GM12878 (cell line): ENCODE measurements around the gene YPEL3. TPM values are rescaled to one million over a fixed set of nuclear protein-coding genes. Genes with fewer than 3 reads are reported as not detected.
A peak's percentile ranks its signal among the peaks of the same experiment; 100 is the strongest.

ENCODE experiments used
- ATAC-seq: fragments of 200-7000 bp; cut with Tn5 transposase; 3 replicates; pipeline ENCODE4 v1.9.1; 2020; ENCODE audit warnings: mild to moderate bottlenecking, moderate library complexity
- BruUV-seq: library from RNA; stranded (reverse); fragments of 400-500 nt; replicated peaks from 2 replicates; lab custom pipeline; 2021; lab: Mats Ljungman, UMichigan
- CTCF ChIA-PET: fragments of 300-600 bp; sonication (Branson Sonifier 250); formaldehyde crosslinking; extraction: SDS; loops from one replicate; lab custom pipeline; 2021; ENCODE audit warnings: inconsistent platforms; lab: Yijun Ruan, JAX
- POLR2A ChIA-PET: fragments of 350-600 bp; formaldehyde crosslinking; extraction: SDS; loops from one replicate; lab custom pipeline; 2021; ENCODE audit warnings: inconsistent platforms; lab: Charles Lee
- RAD21 ChIA-PET: fragments of 300-600 bp; sonication (Branson Sonifier 250); formaldehyde crosslinking; loops from one replicate; lab custom pipeline; 2023; ENCODE audit warnings: antibody characterized with exemption; ENCODE audit not compliant: unreplicated experiment; lab: Charles Lee
- SMC1A ChIA-PET: fragments of 300-600 bp; sonication (Branson Sonifier 250); formaldehyde crosslinking; loops from one replicate; lab custom pipeline; 2023; ENCODE audit not compliant: unreplicated experiment, uncharacterized antibody; lab: Charles Lee
- DNase-seq: peaks from one replicate; pipeline ENCODE4 v3.0.0-alpha.2; 2011; ENCODE audit warnings: low read depth, low spot score
- FAIRE-seq: peaks from 3 replicates; lab custom pipeline; 2011; peaks lifted over from hg19 to GRCh38; lab: Jason Lieb, UNC
- H2AFZ ChIP-seq: 2 replicates; pipeline ENCODE4 v1.6.0; 2011; ENCODE audit warnings: low read depth, low read length, control low read depth; ENCODE audit not compliant: control insufficient read depth
- H3K27ac ChIP-seq: 2 replicates; pipeline ENCODE4 v1.5.1; 2011; ENCODE audit warnings: control low read depth; ENCODE audit not compliant: control insufficient read depth, insufficient read depth
- H3K27me3 ChIP-seq, 2 experiments: replicated peaks in 1 of 2; 2 replicates each; pipeline versions ENCODE4 v1.6.0 to v1.6.1; 2011; ENCODE audit warnings: low read length in 1 of 2; ENCODE audit not compliant: control insufficient read depth in 2 of 2, insufficient read depth in 2 of 2
- H3K36me3 ChIP-seq, 2 experiments: 2 replicates each; pipeline ENCODE4 v1.5.1; 2011; ENCODE audit warnings: low read length in 1 of 2; ENCODE audit not compliant: control insufficient read depth in 2 of 2, insufficient read depth in 2 of 2
- H3K4me1 ChIP-seq: 2 replicates; pipeline ENCODE4 v1.6.1; 2011; ENCODE audit warnings: mild to moderate bottlenecking, low read length, moderate library complexity, mixed read lengths; ENCODE audit not compliant: control insufficient read depth, insufficient read depth
- H3K4me2 ChIP-seq: 2 replicates; pipeline ENCODE4 v1.6.0; 2011; ENCODE audit warnings: control low read depth; ENCODE audit not compliant: control insufficient read depth, insufficient read depth
- H3K4me3 ChIP-seq: fragments of 200-600 bp; sonication (generic); 2 replicates; pipeline ENCODE4 v1.5.1; 2016
- H3K79me2 ChIP-seq: 2 replicates; pipeline ENCODE4 v1.6.0; 2011; ENCODE audit warnings: low read length; ENCODE audit not compliant: control insufficient read depth, insufficient read depth
- H3K9ac ChIP-seq: 2 replicates; pipeline ENCODE4 v1.8.0; 2011; ENCODE audit warnings: low read length, control low read depth, mixed read lengths; ENCODE audit not compliant: control insufficient read depth, insufficient read depth
- H3K9me3 ChIP-seq: replicated peaks from 3 replicates; pipeline ENCODE4 v1.5.1; 2011; ENCODE audit warnings: mild to moderate bottlenecking, low read length; ENCODE audit not compliant: control insufficient read depth, insufficient read depth
- H4K20me1 ChIP-seq: 2 replicates; pipeline ENCODE4 v1.6.0; 2011; ENCODE audit not compliant: control insufficient read depth, insufficient read depth
- CBX5 ChIP-seq: sonication (generic); IDR thresholded peaks from 2 replicates; pipeline ENCODE4 v1.6.1; 2016; ENCODE audit warnings: low read depth, moderate library complexity, mild to moderate bottlenecking, inconsistent platforms
- CTCF ChIP-seq, 3 experiments: IDR thresholded peaks in 2 of 3; conservative IDR thresholded peaks in 1 of 3; 2 replicates each; pipeline ENCODE4 v1.5.1; 2011; ENCODE audit warnings: low read depth in 3 of 3, low read length in 3 of 3, mild to moderate bottlenecking in 3 of 3, control low read depth in 2 of 3, moderate library complexity in 2 of 3, inconsistent platforms in 1 of 3, mixed read lengths in 1 of 3; ENCODE audit not compliant: control insufficient read depth in 2 of 3, insufficient read depth in 1 of 3; ENCODE audit errors: extremely low read depth in 1 of 3
- EED ChIP-seq: sonication (generic); IDR thresholded peaks from 2 replicates; pipeline ENCODE4 v1.6.1; 2016; ENCODE audit warnings: antibody characterized with exemption, low read depth
- IRF4 ChIP-seq: IDR thresholded peaks from 2 replicates; pipeline ENCODE4 v1.6.1; 2011; ENCODE audit warnings: low read depth, low read length
- PKNOX1 ChIP-seq: fragments of 450-650 bp; IDR thresholded peaks from 2 replicates; pipeline ENCODE4 v1.6.1; 2016; ENCODE audit warnings: mild to moderate bottlenecking
- POLR2A ChIP-seq: IDR thresholded peaks from 2 replicates; pipeline ENCODE4 v1.6.1; 2011; ENCODE audit warnings: low read depth, mild to moderate bottlenecking, low read length
- POLR2AphosphoS2 ChIP-seq: IDR thresholded peaks from 2 replicates; pipeline ENCODE4 v1.6.1; 2011; ENCODE audit warnings: low read depth, mild to moderate bottlenecking, low read length, improper control_type of control experiment, moderate library complexity
- POLR2AphosphoS5 ChIP-seq: IDR thresholded peaks from 2 replicates; pipeline ENCODE4 v1.6.1; 2011; ENCODE audit warnings: mild to moderate bottlenecking, low read length, inconsistent platforms
- RAD21 ChIP-seq: IDR thresholded peaks from 2 replicates; pipeline ENCODE4 v1.6.1; 2011; ENCODE audit warnings: mild to moderate bottlenecking, low read depth, low read length, moderate library complexity; ENCODE audit not compliant: insufficient read depth
- SMC3 ChIP-seq: IDR thresholded peaks from 2 replicates; pipeline ENCODE4 v1.6.1; 2011; ENCODE audit warnings: low read length, improper control_type of control experiment, borderline replicate concordance
- ZBTB4 ChIP-seq: fragments of 450-650 bp; formaldehyde crosslinking; IDR thresholded peaks from 2 replicates; pipeline ENCODE4 v1.4.0; 2022; ENCODE audit warnings: mild to moderate bottlenecking, moderate library complexity
- ZBTB40 ChIP-seq: fragments of 450-650 bp; IDR thresholded peaks from 2 replicates; pipeline ENCODE4 v1.6.1; 2016; ENCODE audit warnings: mild to moderate bottlenecking, moderate library complexity, borderline replicate concordance
- WGBS: methylation state at CpG from one replicate; pipeline ENCODE4 v1.1.6; 2016; ENCODE audit warnings: low lambda C conversion rate; ENCODE audit not compliant: insufficient replicate concordance, insufficient coverage; ENCODE audit errors: missing lambda C conversion rate; 5-methylcytosine and 5-hydroxymethylcytosine counted together
- in situ Hi-C: fragments of 300-500 bp; cut with MboI; formaldehyde crosslinking; loops from 9 replicates; pipeline ENCODE4 v1.14.3; 2018; ENCODE audit warnings: mixed read lengths
- intact Hi-C: fragments of 100-400 bp; cut with micrococcal nuclease; formaldehyde crosslinking; loops from one replicate; pipeline ENCODE4 v1.14.2; 2022; ENCODE audit not compliant: unreplicated experiment
- polyA plus RNA-seq, 11 experiments: library from polyadenylated mRNA; depleted of rRNA in 4 of 11; unstranded in 6 of 11; stranded (reverse) in 5 of 11; fragments of >200 nt; fragmentation: Nextera tagmentation in 4 of 11; fragmentation: Illumina TruSeq in 1 of 11; extraction: Ambion mirVana in 4 of 11; extraction: Trizol in 1 of 11; gene quantifications; 1 replicate in 1 of 11; 2 replicates in 10 of 11; pipeline versions ENCODE4 v1.2.1 to v1.2.3, GENCODE V29; 2011 to 2016; ENCODE audit warnings: inconsistent platforms in 2 of 11, missing spikeins in 2 of 11, low read depth in 1 of 11
- total RNA-seq, 4 experiments: library from RNA; depleted of rRNA in 3 of 4; stranded (reverse); fragments of >200 nt in 3 of 4; fragmentation: Illumina TruSeq in 1 of 4; extraction: Trizol in 1 of 4; gene quantifications; 2 replicates each; pipeline versions ENCODE4 v1.2.1 to v1.2.3, GENCODE V29; 2013 to 2021

YPEL3 gene
- total and polyA plus RNA-seq, 10 of the 15 experiments (the other 5 are each of a cell fraction or from before 2014, with no cell fraction given) = 1.3 to 22.0 (median 12.1) TPM

- H3K4me2 ChIP-seq = peak overlapping the region; percentile 66
- FAIRE-seq (no peak), ATAC-seq (no peak), DNase-seq (no peak)
- H3K9me3 ChIP-seq = no peaks in the 10 kb centered on the region
- intact Hi-C loops = no loop called here
- peaks cover 24% of the 10 kb centered on the region for H4K20me1 ChIP-seq
- CTCF ChIA-PET = interaction anchor here (8.5 kb wide), 1 partner anchor 23 kb away, joined by 77 read pairs; the partner anchor contains the start of gene TBX6
- no peak overlapping the region for H3K27ac ChIP-seq
- H3K79me2 ChIP-seq = peaks cover 62% of the 10 kb centered on the region
- RAD21 ChIA-PET = no interaction called here
- POLR2A ChIA-PET = interaction anchor here (1.2 kb wide), 1 partner anchor 14 kb away, joined by 3 read pairs; no protein-coding TSS in a partner anchor
- no TSS peak for BruUV-seq
- peak overlapping the region; percentile 49 for H3K4me3 ChIP-seq
- 88% methylated on average over 17 of the region's 17 CpGs for WGBS
- no peak overlapping the region for H3K9ac ChIP-seq
- peaks cover 30 to 32% of the 10 kb centered on the region in 2 experiments for H3K36me3 ChIP-seq
- no peaks in the 10 kb centered on the region for H3K27me3 ChIP-seq
- SMC1A ChIA-PET = no interaction called here
- H3K4me1 ChIP-seq = peaks cover 23% of the 10 kb centered on the region
- H2AFZ ChIP-seq = no peak overlapping the region
- in situ Hi-C loops = no loop called here
- TF ChIP-seq EED = no peak
- peak; percentile 16; the same call in 1 of the 2 replicates for TF ChIP-seq POLR2AphosphoS5
- peak; percentile 32 to 61 (median 48); a peak in 4 of 6 replicates for TF ChIP-seq CTCF (IDR thresholded peaks at IDR 0.05 in 2 of 3, conservative IDR thresholded peaks at IDR 0.05 in 1 of 3; ENCODE audit: control insufficient read depth in 2 of 3, extremely low read depth in 1 of 3, insufficient read depth in 1 of 3, low read depth in 3 of 3, low read length in 3 of 3)
- TF ChIP-seq POLR2AphosphoS2 = peak; percentile 6; the same call in 1 of the 2 replicates
- no peak for TF ChIP-seq CBX5
- TF ChIP-seq RAD21 = peak; percentile 45
- 0 out of 2 replicates have a peak, but pooled peaks have one; percentile 3 for TF ChIP-seq SMC3
- no peak for TF ChIP-seq IRF4
- TF ChIP-seq ZBTB4 (CRISPR knock-in tag) = no peak
- no peak for TF ChIP-seq ZBTB40
- TF ChIP-seq POLR2A = peak; percentile 33; the same call in 1 of the 2 replicates
- TF ChIP-seq PKNOX1 = no peak
Observed at GRCh38 chr16:30068750-30069610, 27.0 kb downstream of the YPEL3 start.
